ENCODE data around the gene SCN9A. TPM values are rescaled to one million over a fixed set of nuclear protein-coding genes. Genes with fewer than 3 reads are reported as not detected.

SCN9A gene
- total RNA-seq, 3 donors from 2014 or later (not counting 1 experiment from before 2014, with no cell fraction given), result 0.28 to 1.4 (median 0.39) TPM

GRCh38 chr2:166333801-166334200 lies 41.9 kb downstream of the SCN9A start:
- no peak for DNase-seq
- no peaks in the 10 kb centered on the region for H3K4me1 ChIP-seq (ENCODE audit: control insufficient read depth, insufficient read depth, low read length)
- Mint-ChIP-seq H3K27ac (no peak overlapping the region), H3K36me3 (no peaks in the 10 kb centered on the region), H3K4me1 (no peaks in the 10 kb centered on the region), H3K9me3 (peaks cover 4 to 10% of the 10 kb centered on the region in 2 donors), H3K27me3 (ENCODE audit: low read depth in 2 of 2) (no peaks in the 10 kb centered on the region), H3K4me3 (no peak overlapping the region)
- H3K9me3 ChIP-seq (ENCODE audit: control insufficient read depth, insufficient read depth, low read length), result no peaks in the 10 kb centered on the region
- H3K36me3 ChIP-seq (ENCODE audit: control insufficient read depth, insufficient read depth, low read length), result no peaks in the 10 kb centered on the region
- intact Hi-C loops (cut with micrococcal nuclease), result no loop called here
- no peak overlapping the region for H3K27ac ChIP-seq (ENCODE audit: low read length)
- no peak overlapping the region for H3K4me3 ChIP-seq (ENCODE audit: low read length)
- no peaks in the 10 kb centered on the region for H3K27me3 ChIP-seq (ENCODE audit: control insufficient read depth, insufficient read depth, low read length)
- TF ChIP-seq CTCF (IDR thresholded peaks at IDR 0.05), result no peak
- WGBS (ENCODE audit: insufficient coverage), result 57% methylated on average over 1 of the region's 2 CpGs
- ATAC-seq, result no peak

GRCh38 chr2:166332106-166332505 lies 43.6 kb downstream of the SCN9A start:
- H3K4me3 ChIP-seq (ENCODE audit: low read length), result no peak overlapping the region
- H3K4me1 ChIP-seq (ENCODE audit: control insufficient read depth, insufficient read depth, low read length), result no peaks in the 10 kb centered on the region
- no peaks in the 10 kb centered on the region for H3K27me3 ChIP-seq (ENCODE audit: control insufficient read depth, insufficient read depth, low read length)
- Mint-ChIP-seq H3K4me1 (no peaks in the 10 kb centered on the region), H3K9me3 (peaks cover 4 to 10% of the 10 kb centered on the region in 2 donors), H3K4me3 (no peak overlapping the region), H3K27me3 (ENCODE audit: low read depth in 2 of 2) (no peaks in the 10 kb centered on the region), H3K27ac (no peak overlapping the region), H3K36me3 (no peaks in the 10 kb centered on the region)
- no peak for TF ChIP-seq CTCF (IDR thresholded peaks at IDR 0.05)
- DNase-seq, result no peak
- no peak overlapping the region for H3K27ac ChIP-seq (ENCODE audit: low read length)
- intact Hi-C loops (cut with micrococcal nuclease), result no loop called here
- ATAC-seq, result no peak
- H3K36me3 ChIP-seq (ENCODE audit: control insufficient read depth, insufficient read depth, low read length), result no peaks in the 10 kb centered on the region
- H3K9me3 ChIP-seq (ENCODE audit: control insufficient read depth, insufficient read depth, low read length), result no peaks in the 10 kb centered on the region

GRCh38 chr2:166331468-166331867 lies 44.3 kb downstream of the SCN9A start:
- Histone ChIP-seq H3K4me3 (ENCODE audit: low read length) (no peak overlapping the region), H3K27me3 (ENCODE audit: control insufficient read depth, insufficient read depth, low read length) (no peaks in the 10 kb centered on the region), H3K4me1 (ENCODE audit: control insufficient read depth, insufficient read depth, low read length) (no peaks in the 10 kb centered on the region), H3K36me3 (ENCODE audit: control insufficient read depth, insufficient read depth, low read length) (no peaks in the 10 kb centered on the region), H3K9me3 (ENCODE audit: control insufficient read depth, insufficient read depth, low read length) (no peaks in the 10 kb centered on the region), H3K27ac (ENCODE audit: low read length) (no peak overlapping the region)
- Mint-ChIP-seq H3K4me3 (no peak overlapping the region), H3K4me1 (no peaks in the 10 kb centered on the region), H3K27me3 (ENCODE audit: low read depth in 2 of 2) (no peaks in the 10 kb centered on the region), H3K27ac (no peak overlapping the region), H3K9me3 (peaks cover 2 to 7% of the 10 kb centered on the region in 2 donors), H3K36me3 (no peaks in the 10 kb centered on the region)
- DNase-seq (no peak), ATAC-seq (no peak)
- intact Hi-C loops (cut with micrococcal nuclease), result no loop called here
- no peak for TF ChIP-seq CTCF (IDR thresholded peaks at IDR 0.05)
- no CpG with 5 or more reads among the region's 1 CpG for WGBS (ENCODE audit: insufficient coverage)

GRCh38 chr2:166329465-166329864 lies 46.3 kb downstream of the SCN9A start:
- Mint-ChIP-seq H3K9me3 (peaks cover 2 to 7% of the 10 kb centered on the region in 2 donors), H3K27ac (no peak overlapping the region), H3K4me3 (no peak overlapping the region), H3K27me3 (ENCODE audit: low read depth in 2 of 2) (no peaks in the 10 kb centered on the region), H3K4me1 (no peaks in the 10 kb centered on the region), H3K36me3 (no peaks in the 10 kb centered on the region)
- Histone ChIP-seq H3K27me3 (ENCODE audit: control insufficient read depth, insufficient read depth, low read length) (no peaks in the 10 kb centered on the region), H3K9me3 (ENCODE audit: control insufficient read depth, insufficient read depth, low read length) (no peaks in the 10 kb centered on the region), H3K4me1 (ENCODE audit: control insufficient read depth, insufficient read depth, low read length) (no peaks in the 10 kb centered on the region), H3K27ac (ENCODE audit: low read length) (no peak overlapping the region), H3K4me3 (ENCODE audit: low read length) (no peak overlapping the region), H3K36me3 (ENCODE audit: control insufficient read depth, insufficient read depth, low read length) (no peaks in the 10 kb centered on the region)
- no peak for TF ChIP-seq CTCF (IDR thresholded peaks at IDR 0.05)
- ATAC-seq (no peak), DNase-seq (no peak)
- intact Hi-C loops (cut with micrococcal nuclease), result no loop called here
